Muscle of back (tissue), 11 donors: ENCODE results near the gene CABP4. TPM values are rescaled to one million over a fixed set of nuclear protein-coding genes. Genes with fewer than 3 reads are reported as not detected.

Experiments
- DNase-seq, 3 donors: peaks; one replicate each; pipeline versions ENCODE4 v3.0.0 to v3.0.0-alpha.2; 2013
- polyA plus RNA-seq, 10 donors: library from polyadenylated mRNA; unstranded; fragments of 120-200 nt; gene quantifications; one replicate each; pipeline ENCODE4 v1.2.1, GENCODE V29; 2013; ENCODE audit not compliant: insufficient read length in 10 of 10

Gene CABP4
- polyA plus RNA-seq, 10 donors, result 0.26 to 1.8 (median 0.94) TPM

DNA sequence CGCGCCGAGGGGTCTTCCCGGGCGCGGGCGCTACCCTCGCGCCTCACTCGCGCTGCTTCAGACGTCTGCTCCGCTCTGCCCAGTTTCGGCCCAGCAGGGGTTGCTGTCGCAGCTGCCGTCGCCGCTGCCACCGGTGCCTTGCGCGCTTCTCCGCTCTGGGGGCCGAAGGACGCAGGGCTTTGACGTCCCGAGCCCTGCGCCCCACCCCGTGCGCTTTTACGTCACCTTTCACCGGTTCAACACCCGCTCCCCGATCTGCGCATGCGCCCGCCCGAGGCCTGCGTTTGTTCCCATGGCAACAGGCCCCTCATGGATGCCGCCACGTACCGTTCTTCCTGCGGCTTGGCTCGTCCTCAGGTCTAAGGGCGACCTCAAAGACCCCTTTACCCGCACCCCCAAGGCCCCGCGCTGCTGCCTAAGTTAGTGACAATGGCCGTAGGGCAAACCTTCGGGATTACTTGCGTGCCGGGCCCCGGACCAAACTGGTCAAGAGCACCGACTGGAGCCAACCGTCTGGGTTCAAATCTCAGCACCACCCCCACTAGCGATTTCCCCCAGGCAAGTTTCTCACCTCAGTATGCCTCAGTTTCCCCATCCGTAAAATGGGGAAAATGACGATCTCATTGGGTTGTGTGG, 53.5 kb downstream of the CABP4 start:
- DNase-seq, result peak; percentile 94 to 98 (median 96)

DNA sequence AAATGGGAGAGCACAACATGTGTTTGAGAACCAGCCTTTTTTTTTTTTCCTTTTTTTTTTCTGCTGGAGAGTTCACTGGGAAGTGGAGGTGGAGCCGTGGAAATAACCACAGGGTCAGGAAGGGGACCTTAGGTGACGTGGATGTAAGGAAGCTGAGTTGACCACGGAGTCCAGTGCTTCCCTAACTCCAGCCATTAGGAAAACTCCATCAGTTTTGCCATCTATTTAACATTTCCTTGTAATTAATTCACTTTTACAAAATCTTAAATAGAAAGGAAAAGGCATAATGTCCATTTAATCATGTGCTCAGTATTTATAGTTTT, 54.8 kb downstream of the CABP4 start:
- DNase-seq, result no peak

Other genes starting within 250 kb of the CABP4 start
- 10 to 100 TPM; 42.2 to 62.2 (median 49.7) TPM for gene GRK2, start 188.9 kb upstream of the CABP4 start, polyA plus RNA-seq
- 10 to 100 TPM; 17.3 to 37.9 (median 25.9) TPM for gene ANKRD13D, start 166.1 kb upstream of the CABP4 start, polyA plus RNA-seq
- 10 to 100 TPM; 11.6 to 19.0 (median 14.6) TPM for gene SSH3, start 151.8 kb upstream of the CABP4 start, polyA plus RNA-seq
- 10 to 100 TPM; 19.2 to 33.1 (median 25.3) TPM for gene POLD4, start 101.8 kb upstream of the CABP4 start, polyA plus RNA-seq
- 1 to 10 TPM; 1.7 to 3.8 (median 2.4) TPM for gene CLCF1, start 81.8 kb upstream of the CABP4 start, polyA plus RNA-seq
- 10 to 100 TPM in 3 of 10 donors, 1 to 10 TPM in 7; 7.7 to 13.4 (median 8.5) TPM for gene RAD9A, start 63.4 kb upstream of the CABP4 start, polyA plus RNA-seq
- gene PPP1CA, start 53.5 kb upstream of the CABP4 start, polyA plus RNA-seq, result 100 to 1,000 TPM in 8 of 10 donors, 10 to 100 TPM in 2; 95.8 to 132 (median 119) TPM
- 10 to 100 TPM in 1 of 10 donors, 1 to 10 TPM in 9; 1.8 to 10.4 (median 4.6) TPM for gene TBC1D10C, start 51.3 kb upstream of the CABP4 start, polyA plus RNA-seq
- gene CARNS1, start 39.7 kb upstream of the CABP4 start, polyA plus RNA-seq, result 10 to 100 TPM; 24.1 to 62.8 (median 48.3) TPM
- 10 to 100 TPM; 23.0 to 43.8 (median 34.0) TPM for gene RPS6KB2, start 26.9 kb upstream of the CABP4 start, polyA plus RNA-seq
- 1 to 10 TPM in 6 of 10 donors, under 1 TPM in 3, not detected in 1; 0.53 to 9.5 (median 1.2) TPM for gene PTPRCAP, start 17.7 kb upstream of the CABP4 start, polyA plus RNA-seq
- 10 to 100 TPM; 22.3 to 42.2 (median 29.3) TPM for gene CORO1B, start 11.9 kb upstream of the CABP4 start, polyA plus RNA-seq
- not detected for gene GPR152, start 2.6 kb upstream of the CABP4 start, polyA plus RNA-seq
- gene TMEM134, start 13.9 kb downstream of the CABP4 start, polyA plus RNA-seq, result 10 to 100 TPM; 38.7 to 57.6 (median 46.3) TPM
- 10 to 100 TPM; 34.9 to 55.8 (median 43.7) TPM for gene AIP, start 27.7 kb downstream of the CABP4 start, polyA plus RNA-seq
- gene PITPNM1, start 50.0 kb downstream of the CABP4 start, polyA plus RNA-seq, result 1 to 10 TPM; 6.0 to 9.9 (median 8.3) TPM
- gene CDK2AP2, start 52.8 kb downstream of the CABP4 start, polyA plus RNA-seq, result 10 to 100 TPM; 14.2 to 21.3 (median 17.1) TPM
- gene CABP2, start 68.1 kb downstream of the CABP4 start, polyA plus RNA-seq, result not detected
- gene GSTP1, start 128.5 kb downstream of the CABP4 start, polyA plus RNA-seq, result 100 to 1,000 TPM; 207 to 370 (median 253) TPM
- 100 to 1,000 TPM; 115 to 158 (median 134) TPM for gene NDUFV1, start 151.6 kb downstream of the CABP4 start, polyA plus RNA-seq
- 1 to 10 TPM; 2.3 to 5.5 (median 3.6) TPM for gene NUDT8, start 174.6 kb downstream of the CABP4 start, polyA plus RNA-seq
- not detected for gene TBX10, start 184.4 kb downstream of the CABP4 start, polyA plus RNA-seq
- under 1 TPM in 8 of 10 donors, not detected in 2; 0.13 to 0.53 (median 0.37) TPM for gene ACY3, start 195.4 kb downstream of the CABP4 start, polyA plus RNA-seq
- gene ALDH3B2, start 219.3 kb downstream of the CABP4 start, polyA plus RNA-seq, result 10 to 100 TPM in 1 of 10 donors, 1 to 10 TPM in 1, under 1 TPM in 3, not detected in 5; 0.09 to 11.5 (median 0.39) TPM